Stimulated activated CD8-positive, alpha-beta memory T cell treated with anti-CD3 and anti-CD28 coated beads, Interleukin-12 subunit alpha, Interleukin-12 subunit beta, amount 100 ng/mL, for 1 hour (primary cell): Measurements from ENCODE around the gene KCNJ15.

ENCODE experiments used
- DNase-seq: peaks from one replicate; pipeline ENCODE4 v3.0.0-alpha.2; 2020; ENCODE audit warnings: low read depth

Gene KCNJ15

GRCh38 chr21:38326899-38327298, 70.1 kb downstream of the KCNJ15 start:
- no peak for DNase-seq

- no peak for DNase-seq
Observed at GRCh38 chr21:38327984-38328383, 71.2 kb downstream of the KCNJ15 start.

GRCh38 chr21:38329162-38329561, 72.4 kb downstream of the KCNJ15 start:
- DNase-seq, result no peak

- no peak for DNase-seq
Observed at GRCh38 chr21:38330666-38331065, 73.9 kb downstream of the KCNJ15 start.

GRCh38 chr21:38333301-38334272, 76.8 kb downstream of the KCNJ15 start:
- no peak for DNase-seq

GRCh38 chr21:38334866-38335265, 78.1 kb downstream of the KCNJ15 start:
- no peak for DNase-seq

GRCh38 chr21:38337793-38338192, 81.0 kb downstream of the KCNJ15 start:
- DNase-seq, result no peak

GRCh38 chr21:38340131-38340530, 83.3 kb downstream of the KCNJ15 start:
- DNase-seq, result no peak

- no peak for DNase-seq
Observed at GRCh38 chr21:38341546-38342012, 84.8 kb downstream of the KCNJ15 start.

- DNase-seq, result no peak
Observed at GRCh38 chr21:38342739-38343138, 85.9 kb downstream of the KCNJ15 start.

GRCh38 chr21:38343691-38344090, 86.9 kb downstream of the KCNJ15 start:
- no peak for DNase-seq

- no peak for DNase-seq
Observed at GRCh38 chr21:38346286-38346685, 89.5 kb downstream of the KCNJ15 start.

- DNase-seq, result no peak
Observed at GRCh38 chr21:38349111-38349746, 92.4 kb downstream of the KCNJ15 start.

GRCh38 chr21:38349977-38350376, 93.2 kb downstream of the KCNJ15 start:
- DNase-seq, result no peak

- DNase-seq, result no peak
Observed at GRCh38 chr21:38350684-38351083, 93.9 kb downstream of the KCNJ15 start.

- no peak for DNase-seq
Observed at GRCh38 chr21:38351176-38351959, 94.6 kb downstream of the KCNJ15 start.

- no peak for DNase-seq
Observed at GRCh38 chr21:38351961-38352521, 95.2 kb downstream of the KCNJ15 start.

GRCh38 chr21:38352536-38353219, 95.9 kb downstream of the KCNJ15 start:
- DNase-seq, result no peak

- no peak for DNase-seq
Observed at GRCh38 chr21:38354231-38354630, 97.4 kb downstream of the KCNJ15 start.

GRCh38 chr21:38354746-38355145, 98.0 kb downstream of the KCNJ15 start:
- DNase-seq, result no peak

- no peak for DNase-seq
Observed at GRCh38 chr21:38355353-38355752, 98.6 kb downstream of the KCNJ15 start.
